RKO (cell line): ENCODE data around the gene ALKAL2.

ENCODE experiments used
- DNase-seq: peaks from one replicate; pipeline ENCODE4 v3.0.0-alpha.2; 2016; ENCODE audit warnings: low spot score

ALKAL2 gene

GRCh38 chr2:290090-290722 is 2.3 kb upstream of the ALKAL2 start:
- DNase-seq = no peak

GRCh38 chr2:289362-290089 is 1.6 kb upstream of the ALKAL2 start:
- no peak for DNase-seq

DNA sequence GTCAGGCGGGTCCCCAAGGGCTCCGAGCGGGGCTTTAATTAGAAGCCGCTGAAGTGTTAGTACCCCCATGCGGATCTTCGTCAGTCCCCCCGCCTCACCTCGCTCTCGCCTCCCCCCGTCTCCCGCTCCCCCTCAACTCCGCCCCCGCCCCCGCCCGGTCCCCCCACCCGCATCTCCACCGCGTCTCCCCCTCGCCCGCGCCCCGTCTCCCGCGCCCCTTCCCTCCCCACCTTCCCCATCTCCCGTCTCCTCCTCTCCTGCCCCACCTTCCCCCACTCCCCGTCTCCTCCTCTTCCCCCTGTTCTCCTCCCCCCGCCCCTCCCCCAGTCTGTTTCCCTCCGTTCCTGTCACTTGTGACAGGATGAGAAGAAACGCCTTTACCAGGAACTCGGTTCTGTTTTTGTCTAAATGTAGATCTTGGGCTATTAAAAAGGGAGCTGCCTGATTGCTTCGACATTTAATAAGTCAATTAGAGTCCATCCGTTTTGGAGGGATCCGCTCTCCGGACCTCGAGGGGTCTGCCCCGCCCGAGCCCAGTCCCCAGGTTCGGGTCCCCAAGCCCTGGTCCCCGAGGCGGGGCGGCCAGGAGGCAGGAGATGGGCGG is 969 bp upstream of the ALKAL2 start:
- DNase-seq = no peak

DNA sequence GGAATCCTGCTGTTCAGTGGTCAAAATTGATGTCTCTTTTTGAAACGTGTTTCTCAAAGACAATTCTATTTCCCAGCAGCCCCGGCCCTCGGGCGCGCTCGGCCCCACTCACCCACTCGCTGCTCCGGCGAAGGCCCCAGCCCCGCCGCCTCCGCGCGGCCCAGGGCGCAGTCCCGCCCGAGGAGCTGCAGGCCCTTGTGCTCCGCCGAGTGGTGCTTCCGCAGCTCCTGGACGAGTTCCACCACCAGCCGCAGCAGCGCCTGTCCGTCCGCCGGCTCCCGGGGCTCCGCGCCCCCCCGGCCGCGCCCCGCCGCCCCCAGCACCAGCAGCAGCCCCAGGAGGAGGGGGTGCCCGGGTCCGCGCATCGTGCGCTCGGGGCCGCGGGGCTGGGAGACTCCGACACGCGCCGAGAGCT is 413 bp downstream of the ALKAL2 start:
- no peak for DNase-seq

DNA sequence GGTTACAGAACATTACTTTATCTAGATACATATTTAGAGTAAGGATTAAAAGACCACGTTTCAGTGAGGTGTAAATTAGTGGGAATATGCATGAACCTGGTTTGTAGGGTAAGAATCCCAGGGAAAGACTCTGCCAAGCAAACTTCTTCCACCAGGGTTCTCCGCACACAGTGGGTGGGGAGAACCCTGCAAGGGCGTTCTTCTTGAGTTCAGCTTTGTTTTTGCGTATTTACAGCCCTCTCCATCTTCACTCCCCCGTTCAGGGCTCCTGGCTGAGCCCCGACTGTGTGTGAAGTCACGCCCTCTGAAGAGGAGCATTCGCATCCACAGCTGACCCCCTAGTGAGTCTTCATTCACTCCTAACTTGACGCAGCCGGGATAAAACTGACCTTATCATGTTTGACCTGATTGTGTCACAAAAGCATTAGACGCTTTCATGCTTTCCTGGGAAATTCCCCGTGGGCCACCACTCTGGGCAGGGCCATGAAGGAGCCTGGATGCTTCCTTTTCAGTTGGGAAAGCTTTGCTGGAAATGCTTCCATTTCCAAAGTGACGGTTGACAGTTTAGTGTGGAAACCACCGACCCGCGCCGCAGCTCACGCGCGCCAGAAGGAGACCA is 1.0 kb downstream of the ALKAL2 start:
- DNase-seq = no peak

- DNase-seq = no peak
These were observed 1.9 kb downstream of the ALKAL2 start for GRCh38 chr2:286035-286434.

DNA sequence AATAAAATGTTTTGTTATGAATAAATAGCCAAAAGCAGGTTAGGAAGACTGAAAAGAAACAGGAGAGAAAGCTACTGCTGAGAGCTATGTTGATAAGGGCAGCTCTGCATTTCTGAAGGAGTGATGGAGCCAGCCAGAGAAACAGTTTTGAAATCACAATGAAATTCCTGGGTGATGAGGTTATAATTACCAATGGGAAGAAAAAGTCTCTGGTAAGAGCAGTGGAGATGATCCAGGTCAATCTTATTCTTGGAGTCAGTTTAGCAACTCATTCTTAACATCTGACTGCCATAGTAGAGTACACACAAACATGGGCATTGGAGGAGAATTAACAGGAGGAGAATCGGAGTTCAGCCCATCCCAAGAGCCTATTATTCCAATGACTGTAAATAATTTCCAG is 2.4 kb downstream of the ALKAL2 start:
- no peak for DNase-seq

DNA sequence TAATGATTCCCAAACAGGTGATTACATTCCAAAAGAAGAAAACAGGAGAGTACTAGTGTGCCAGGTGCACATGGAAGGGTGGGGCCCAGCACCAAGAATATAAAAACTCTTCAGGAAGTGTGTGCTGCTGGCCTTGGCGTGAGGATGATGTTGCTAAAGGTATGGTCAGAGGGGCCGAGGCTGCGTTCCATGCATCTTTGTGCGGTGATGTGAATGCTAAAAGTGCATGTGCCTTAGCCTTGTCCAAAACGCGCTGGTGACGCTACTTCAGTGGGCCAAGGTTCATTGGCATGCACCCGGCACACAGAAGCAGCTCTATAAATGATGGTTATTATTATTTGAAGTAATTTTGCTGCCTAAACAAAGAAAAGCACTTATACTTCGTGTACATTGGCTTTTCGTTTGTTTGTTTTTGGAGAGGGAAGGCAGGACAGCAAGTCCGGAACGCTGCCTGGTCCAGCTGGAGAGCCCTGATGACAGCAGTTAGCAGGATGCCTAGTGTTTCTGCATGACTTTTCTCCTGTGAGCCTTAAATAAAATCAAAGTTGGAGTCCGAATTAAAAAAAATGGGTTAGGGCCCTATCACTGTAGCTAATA is 2.9 kb downstream of the ALKAL2 start:
- no peak for DNase-seq

DNA sequence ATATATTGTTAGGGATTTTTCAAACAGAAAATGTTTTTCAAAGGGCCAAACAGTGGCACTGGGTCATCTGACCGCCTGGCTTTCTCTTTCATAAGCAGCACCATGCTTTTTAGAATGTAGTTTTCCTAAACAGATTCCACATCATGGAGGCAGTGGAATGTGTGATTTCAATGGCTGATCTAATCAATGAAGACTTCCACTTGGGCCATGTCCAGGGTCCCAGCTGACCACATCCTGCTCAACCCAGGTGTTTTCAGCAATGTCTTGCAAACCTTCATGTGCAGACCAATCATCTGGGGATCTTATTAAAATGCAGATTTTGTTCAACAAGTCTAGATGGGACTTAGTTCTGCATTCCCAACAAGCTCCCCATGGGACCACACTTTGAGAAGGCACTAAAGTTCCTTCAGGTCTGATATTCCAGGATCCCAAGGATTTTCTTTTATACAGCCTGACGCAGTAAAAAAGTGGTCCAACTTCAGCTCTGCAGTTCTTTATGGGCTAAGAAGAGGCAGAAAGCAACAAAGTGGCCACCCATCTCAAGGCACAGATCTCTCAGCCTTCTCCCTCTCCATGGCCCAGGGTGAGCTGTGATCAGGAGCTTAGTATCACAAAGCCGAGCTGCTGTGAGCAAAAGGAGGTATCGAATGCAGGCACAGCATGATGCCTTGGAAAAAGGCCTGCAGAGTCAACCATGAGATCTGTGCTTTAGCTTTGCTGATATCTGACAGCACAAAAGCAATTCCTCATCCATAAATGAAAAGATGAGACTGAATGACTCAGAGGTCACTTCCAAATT is 3.7 kb downstream of the ALKAL2 start:
- DNase-seq = no peak

GRCh38 chr2:282371-283263 is 5.3 kb downstream of the ALKAL2 start:
- no peak for DNase-seq

GRCh38 chr2:281381-281780 is 6.5 kb downstream of the ALKAL2 start:
- DNase-seq = no peak

- no peak for DNase-seq
These were observed 7.2 kb downstream of the ALKAL2 start for GRCh38 chr2:280650-281110.

DNA sequence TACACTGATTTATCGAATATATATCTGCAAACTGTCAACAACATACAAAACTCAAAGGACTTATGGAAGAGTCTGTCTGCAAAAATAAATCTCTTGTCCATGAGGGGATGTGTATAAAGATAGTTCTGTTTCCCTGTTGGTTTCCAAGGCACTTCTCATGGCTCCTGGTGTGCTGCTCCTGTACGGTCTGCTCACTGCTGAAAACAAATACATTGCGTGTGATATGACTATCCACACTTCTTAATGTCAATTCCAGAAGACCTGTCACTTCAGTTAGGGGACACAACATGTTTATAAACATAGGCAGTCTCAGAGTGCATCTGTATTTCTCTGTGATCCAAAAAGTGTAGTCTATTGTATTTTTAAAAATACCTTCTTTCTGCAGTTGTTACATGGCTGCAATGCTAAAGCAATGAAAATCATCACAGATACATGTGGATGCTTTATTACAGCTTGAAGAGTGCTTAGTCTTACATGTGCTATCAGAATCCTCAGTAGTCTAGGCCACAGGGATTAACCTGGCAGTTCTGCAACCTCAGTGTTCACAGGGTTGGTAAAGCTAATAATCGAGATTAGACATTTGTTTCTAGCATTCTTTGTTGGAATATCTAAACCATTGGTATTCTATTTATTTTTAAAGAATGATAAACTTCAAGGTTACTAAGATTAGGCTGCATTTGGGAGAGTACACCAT is 7.8 kb downstream of the ALKAL2 start:
- no peak for DNase-seq

DNA sequence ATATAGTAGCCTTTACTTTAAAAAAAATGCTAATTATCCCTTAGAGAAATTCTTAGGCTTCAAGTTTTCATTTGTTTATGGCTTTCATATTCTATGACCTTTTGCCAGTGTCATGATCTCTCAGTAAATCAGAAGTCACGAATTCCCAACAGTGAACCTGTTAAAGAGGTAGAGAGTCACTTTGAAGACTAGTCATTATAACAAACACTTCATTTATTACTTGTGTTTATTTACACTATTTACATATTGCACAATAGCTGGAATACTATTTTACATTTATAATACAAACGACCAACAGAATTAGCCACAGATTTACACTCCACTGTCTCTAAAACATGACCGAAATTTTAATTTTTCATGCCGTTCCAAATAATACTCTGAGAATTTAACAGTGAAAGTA is 8.5 kb downstream of the ALKAL2 start:
- DNase-seq = no peak

DNA sequence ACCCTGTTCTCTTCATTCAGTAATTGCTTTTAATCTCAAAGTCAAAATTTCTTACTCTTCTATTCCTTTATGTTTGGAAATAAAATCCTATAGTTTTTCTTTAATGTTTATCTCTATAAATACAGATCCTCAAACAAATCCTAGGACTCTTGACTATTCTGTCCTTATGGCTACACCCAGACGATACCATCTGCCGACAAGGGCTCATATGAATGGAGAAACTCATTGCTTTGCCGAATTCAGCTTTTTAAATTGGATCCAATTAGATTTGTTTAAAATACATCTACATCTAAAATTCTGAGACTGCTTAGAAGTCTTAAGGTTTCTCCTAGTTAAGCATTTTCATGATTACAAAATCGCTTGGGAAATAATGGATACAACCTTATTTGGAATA is 9.0 kb downstream of the ALKAL2 start:
- DNase-seq = no peak

- no peak for DNase-seq
These were observed 9.5 kb downstream of the ALKAL2 start for GRCh38 chr2:278312-278926.

DNA sequence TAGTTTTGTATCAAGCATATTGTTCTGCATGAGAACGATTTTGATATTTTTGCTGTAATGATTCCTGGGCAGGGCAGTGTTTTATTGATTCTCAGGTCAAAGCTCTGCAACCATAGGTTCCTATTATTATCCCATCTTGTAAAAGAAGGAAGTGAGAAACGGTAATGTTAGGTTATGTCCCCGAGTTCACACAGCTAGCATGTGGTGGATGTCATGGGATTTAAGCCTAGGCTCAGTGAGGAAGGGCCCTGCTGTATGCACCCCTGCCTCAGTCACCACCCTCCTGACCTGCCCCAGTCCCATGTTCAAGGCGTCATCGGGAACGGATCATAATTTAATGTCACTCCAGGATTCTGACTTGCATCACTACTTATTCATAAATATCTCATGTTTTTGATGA is 12.4 kb downstream of the ALKAL2 start:
- no peak for DNase-seq

- DNase-seq = peak; percentile 15
These were observed 13.4 kb downstream of the ALKAL2 start for GRCh38 chr2:274503-274902.

DNA sequence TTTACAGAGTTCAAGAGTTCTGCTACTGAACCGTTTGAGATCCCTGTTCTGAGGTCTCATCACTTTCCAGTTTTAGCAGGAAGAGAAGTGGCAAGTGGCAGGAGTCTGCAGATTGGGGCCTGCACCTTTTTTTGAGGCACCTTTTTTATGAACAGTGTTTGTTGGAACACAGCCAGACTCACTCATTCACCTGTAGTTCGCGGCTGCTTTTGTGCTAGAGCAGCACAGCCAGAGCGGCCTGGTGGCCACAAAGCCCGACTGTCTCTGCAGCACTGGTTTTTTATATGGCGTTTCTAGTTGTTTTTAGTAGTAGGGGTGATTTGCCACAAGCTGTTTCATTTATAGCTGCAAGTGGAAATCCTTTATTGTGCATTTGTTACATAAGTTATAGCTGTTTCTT is 14.6 kb downstream of the ALKAL2 start:
- no peak for DNase-seq

GRCh38 chr2:271917-272316 is 16.0 kb downstream of the ALKAL2 start:
- no peak for DNase-seq
